Measurements from ENCODE around the gene GGT1. TPM values are rescaled to one million over a fixed set of nuclear protein-coding genes. Genes with fewer than 3 reads are reported as not detected.
A peak's percentile ranks its signal among the peaks of the same experiment; 100 is the strongest.

The GGT1 gene
- total RNA-seq, 1 experiment from 2014 or later = 9.4 TPM

DNA sequence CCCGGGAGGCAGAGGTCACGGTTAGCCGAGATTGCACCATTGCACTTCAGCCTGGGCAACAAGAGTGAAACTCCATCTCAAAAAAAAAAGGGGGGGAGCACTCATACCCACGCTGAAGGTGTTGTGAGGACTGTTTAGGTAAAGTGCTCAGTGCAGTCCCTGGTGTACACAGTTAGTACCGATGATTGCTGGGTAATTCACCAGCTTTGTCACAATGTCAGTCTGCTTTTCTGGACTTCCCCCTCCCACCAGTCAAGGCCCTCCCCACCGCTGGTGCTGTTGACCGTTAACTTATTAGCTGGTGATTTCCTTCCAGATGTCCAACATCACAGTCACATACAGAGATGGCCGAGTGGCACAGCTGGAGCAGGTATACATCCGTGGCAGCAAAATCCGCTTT, 35.3 kb upstream of the GGT1 start:
- TF ChIP-seq, protein P1, sequence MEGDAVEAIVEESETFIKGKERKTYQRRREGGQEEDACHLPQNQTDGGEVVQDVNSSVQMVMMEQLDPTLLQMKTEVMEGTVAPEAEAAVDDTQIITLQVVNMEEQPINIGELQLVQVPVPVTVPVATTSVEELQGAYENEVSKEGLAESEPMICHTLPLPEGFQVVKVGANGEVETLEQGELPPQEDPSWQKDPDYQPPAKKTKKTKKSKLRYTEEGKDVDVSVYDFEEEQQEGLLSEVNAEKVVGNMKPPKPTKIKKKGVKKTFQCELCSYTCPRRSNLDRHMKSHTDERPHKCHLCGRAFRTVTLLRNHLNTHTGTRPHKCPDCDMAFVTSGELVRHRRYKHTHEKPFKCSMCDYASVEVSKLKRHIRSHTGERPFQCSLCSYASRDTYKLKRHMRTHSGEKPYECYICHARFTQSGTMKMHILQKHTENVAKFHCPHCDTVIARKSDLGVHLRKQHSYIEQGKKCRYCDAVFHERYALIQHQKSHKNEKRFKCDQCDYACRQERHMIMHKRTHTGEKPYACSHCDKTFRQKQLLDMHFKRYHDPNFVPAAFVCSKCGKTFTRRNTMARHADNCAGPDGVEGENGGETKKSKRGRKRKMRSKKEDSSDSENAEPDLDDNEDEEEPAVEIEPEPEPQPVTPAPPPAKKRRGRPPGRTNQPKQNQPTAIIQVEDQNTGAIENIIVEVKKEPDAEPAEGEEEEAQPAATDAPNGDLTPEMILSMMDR (IDR thresholded peaks at IDR 0.05; ENCODE audit: insufficient read depth in 1 of 2, low read depth in 1 of 2, low read length in 1 of 2, severe bottlenecking in 1 of 2, unreplicated experiment in 1 of 2) = no peak
- H3K4me1 Mint-ChIP-seq (ENCODE audit: low read depth, unreplicated experiment) = peaks cover 14% of the 10 kb centered on the region
- no TSS peak for BruUV-seq (replicated peaks)
- H3K36me3 Mint-ChIP-seq (ENCODE audit: insufficient read depth, unreplicated experiment) = peaks cover 93% of the 10 kb centered on the region
- H3K27me3 Mint-ChIP-seq (ENCODE audit: insufficient read depth, unreplicated experiment) = no peaks in the 10 kb centered on the region
- no peak overlapping the region for H3K27ac Mint-ChIP-seq (ENCODE audit: unreplicated experiment)
- no peak overlapping the region for H3K4me3 ChIP-seq (ENCODE audit: low read depth, low read length)
- no peak for DNase-seq
- H3K27me3 ChIP-seq (replicated peaks; ENCODE audit: control insufficient read depth, insufficient read depth, low read length) = no peaks in the 10 kb centered on the region
- ChIA-PET CTCF (no interaction called here), POLR2A (no interaction called here)
- intact Hi-C loops (cut with micrococcal nuclease; ENCODE audit: unreplicated experiment) = no loop called here
- no peaks in the 10 kb centered on the region for H3K9me3 Mint-ChIP-seq (ENCODE audit: unreplicated experiment)
- no peak overlapping the region for H3K4me3 Mint-ChIP-seq (ENCODE audit: unreplicated experiment)
- peaks cover 13% of the 10 kb centered on the region; the same call in 1 of the 2 replicates for H3K4me1 ChIP-seq
- H3K36me3 ChIP-seq (ENCODE audit: control insufficient read depth, insufficient read depth, low read length) = peaks cover 7% of the 10 kb centered on the region
- no peaks in the 10 kb centered on the region for H3K9me3 ChIP-seq

DNA sequence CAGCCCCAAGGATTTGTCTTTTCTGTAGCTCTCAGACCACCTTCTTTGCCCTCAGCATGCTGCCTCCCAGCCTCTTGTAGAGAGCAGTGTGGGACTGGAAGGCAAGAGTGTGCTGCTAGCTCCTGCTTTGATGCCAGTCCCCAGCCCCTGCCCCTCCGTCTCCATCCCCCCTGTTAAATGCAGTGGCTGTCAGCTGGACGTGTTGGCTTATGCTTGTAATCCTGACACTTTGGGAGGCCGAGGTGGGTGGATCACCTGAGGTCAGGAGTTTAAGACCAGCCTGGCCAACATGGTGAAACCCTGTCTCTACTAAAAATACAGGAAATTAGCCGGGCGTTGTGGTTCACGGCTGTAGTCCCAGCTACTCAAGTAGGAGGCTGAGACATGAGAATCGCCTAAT, 31.7 kb upstream of the GGT1 start:
- no peak overlapping the region for H3K4me3 Mint-ChIP-seq (ENCODE audit: unreplicated experiment)
- peaks cover 7% of the 10 kb centered on the region for H3K36me3 ChIP-seq (ENCODE audit: control insufficient read depth, insufficient read depth, low read length)
- TF ChIP-seq, protein P1 (IDR thresholded peaks at IDR 0.05; ENCODE audit: insufficient read depth in 1 of 2, low read depth in 1 of 2, low read length in 1 of 2, severe bottlenecking in 1 of 2, unreplicated experiment in 1 of 2) = no peak
- DNase-seq = no peak
- BruUV-seq (replicated peaks) = no TSS peak
- no peaks in the 10 kb centered on the region for H3K27me3 ChIP-seq (replicated peaks; ENCODE audit: control insufficient read depth, insufficient read depth, low read length)
- H3K9me3 ChIP-seq = no peaks in the 10 kb centered on the region
- H3K27ac Mint-ChIP-seq (ENCODE audit: unreplicated experiment) = no peak overlapping the region
- no peak overlapping the region for H3K4me3 ChIP-seq (ENCODE audit: low read depth, low read length)
- intact Hi-C loops (cut with micrococcal nuclease; ENCODE audit: unreplicated experiment) = no loop called here
- H3K27me3 Mint-ChIP-seq (ENCODE audit: insufficient read depth, unreplicated experiment) = no peaks in the 10 kb centered on the region
- ChIA-PET POLR2A (interaction anchor here (0.5 kb wide), 1 partner anchor 16 kb away, joined by 5 read pairs; no protein-coding TSS in a partner anchor), CTCF (interaction anchor here (0.7 kb wide), 3 partner anchors 14 to 853 kb away, joined by 4 to 5 read pairs (median 5); no protein-coding TSS in a partner anchor)
- H3K4me1 ChIP-seq = peaks cover 4% of the 10 kb centered on the region; the same call in 1 of the 2 replicates
- H3K9me3 Mint-ChIP-seq (ENCODE audit: unreplicated experiment) = no peaks in the 10 kb centered on the region
- peaks cover 94% of the 10 kb centered on the region for H3K36me3 Mint-ChIP-seq (ENCODE audit: insufficient read depth, unreplicated experiment)
- peaks cover 22% of the 10 kb centered on the region for H3K4me1 Mint-ChIP-seq (ENCODE audit: low read depth, unreplicated experiment)

DNA sequence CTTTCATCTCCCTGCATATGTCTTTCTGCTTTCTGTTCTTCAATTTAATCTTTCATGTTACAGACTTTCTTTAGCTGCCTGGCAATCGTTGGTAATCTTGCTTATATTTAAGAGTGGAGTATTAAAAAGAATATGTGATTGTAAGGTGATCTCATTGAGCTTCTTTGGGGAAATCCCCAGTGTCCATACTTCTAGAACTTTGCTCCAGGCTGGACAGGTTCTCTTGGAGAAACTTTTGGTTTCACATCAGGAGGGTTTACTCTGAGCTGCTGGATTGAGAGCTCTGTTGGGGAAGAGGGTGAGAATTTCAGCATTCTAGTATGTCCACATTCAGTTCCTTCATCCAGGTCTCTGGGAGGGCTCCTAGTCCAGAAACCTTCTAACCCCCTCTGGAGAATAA, 26.2 kb upstream of the GGT1 start:
- POLR2A ChIA-PET = no interaction called here
- Mint-ChIP-seq H3K27ac (ENCODE audit: unreplicated experiment) (peak overlapping the region; percentile 84), H3K27me3 (ENCODE audit: insufficient read depth, unreplicated experiment) (no peaks in the 10 kb centered on the region), H3K9me3 (ENCODE audit: unreplicated experiment) (no peaks in the 10 kb centered on the region), H3K4me3 (ENCODE audit: unreplicated experiment) (no peak overlapping the region), H3K36me3 (ENCODE audit: insufficient read depth, unreplicated experiment) (peaks cover 79% of the 10 kb centered on the region), H3K4me1 (ENCODE audit: low read depth, unreplicated experiment) (peaks cover 52% of the 10 kb centered on the region)
- no peak for DNase-seq
- TF ChIP-seq, protein P1 (IDR thresholded peaks at IDR 0.05; ENCODE audit: insufficient read depth in 1 of 2, low read depth in 1 of 2, low read length in 1 of 2, severe bottlenecking in 1 of 2, unreplicated experiment in 1 of 2) = no peak
- Histone ChIP-seq H3K4me1 (peaks cover 47% of the 10 kb centered on the region), H3K4me3 (ENCODE audit: low read depth, low read length) (no peak overlapping the region), H3K9me3 (no peaks in the 10 kb centered on the region), H3K27me3 (replicated peaks; ENCODE audit: control insufficient read depth, insufficient read depth, low read length) (no peaks in the 10 kb centered on the region), H3K36me3 (ENCODE audit: control insufficient read depth, insufficient read depth, low read length) (peaks cover 2% of the 10 kb centered on the region; the same call in 1 of the 2 replicates)
- CTCF ChIA-PET = no interaction called here
- BruUV-seq (replicated peaks) = no TSS peak
- intact Hi-C loops (cut with micrococcal nuclease; ENCODE audit: unreplicated experiment) = no loop called here
